Choroid plexus epithelial cell (primary cell): ENCODE results near the gene TECTB.

ENCODE experiments used
- DNase-seq: peaks from one replicate; pipeline ENCODE4 v3.0.0-alpha.2; 2010; ENCODE audit warnings: low read depth
- H3K4me3 ChIP-seq: 2 replicates; pipeline ENCODE4 v1.5.1; 2011; ENCODE audit warnings: low read depth, mild to moderate bottlenecking, control low read depth, low read length, moderate library complexity
- CTCF ChIP-seq: conservative IDR thresholded peaks from 2 replicates; pipeline ENCODE4 v1.5.1; 2011; ENCODE audit warnings: low read depth, mild to moderate bottlenecking, control low read depth, inconsistent platforms, low read length, moderate library complexity

TECTB gene

GRCh38 chr10:112286837-112287818 lies 3.9 kb downstream of the TECTB start:
- no peak for TF ChIP-seq CTCF
- no peak for DNase-seq
- no peak overlapping the region for H3K4me3 ChIP-seq

- TF ChIP-seq CTCF = no peak
- H3K4me3 ChIP-seq = no peak overlapping the region
- DNase-seq = no peak
Measured at GRCh38 chr10:112287844-112288243, 4.6 kb downstream of the TECTB start.

GRCh38 chr10:112288486-112288885 lies 5.3 kb downstream of the TECTB start:
- DNase-seq = no peak
- no peak for TF ChIP-seq CTCF
- H3K4me3 ChIP-seq = no peak overlapping the region

GRCh38 chr10:112289373-112290053 lies 6.3 kb downstream of the TECTB start:
- no peak for TF ChIP-seq CTCF
- H3K4me3 ChIP-seq = no peak overlapping the region
- no peak for DNase-seq

GRCh38 chr10:112290054-112290373 lies 6.8 kb downstream of the TECTB start:
- no peak overlapping the region for H3K4me3 ChIP-seq
- DNase-seq = no peak
- no peak for TF ChIP-seq CTCF

GRCh38 chr10:112294169-112294568 lies 11.0 kb downstream of the TECTB start:
- TF ChIP-seq CTCF = no peak

More at GRCh38 chr10:112294169-112294568, 11.0 kb downstream of the TECTB start:
- no peak for DNase-seq
- no peak overlapping the region for H3K4me3 ChIP-seq
